ENCODE results near the gene AGK.
"Not testable (repeated sequence)": the region's sequence is repeated elsewhere in the genome, so short reads cannot be mapped to it uniquely, and the experiment has no call there.

The AGK gene

GRCh38 chr7:141587304-141587703 lies 36.1 kb downstream of the AGK start:
- DNase-seq (ENCODE audit: low read depth): no peak

GRCh38 chr7:141588912-141589311 lies 37.7 kb downstream of the AGK start:
- DNase-seq (ENCODE audit: low read depth): no peak

GRCh38 chr7:141590071-141590470 lies 38.9 kb downstream of the AGK start:
- DNase-seq (ENCODE audit: low read depth): no peak

- DNase-seq (ENCODE audit: low read depth): peak; percentile 40
Observed at GRCh38 chr7:141590666-141591065, 39.5 kb downstream of the AGK start.

- peak; percentile 80 for DNase-seq (ENCODE audit: low read depth)
Observed at GRCh38 chr7:141593134-141593533, 41.9 kb downstream of the AGK start.

- DNase-seq (ENCODE audit: low read depth): no peak
Observed at GRCh38 chr7:141597966-141598365, 46.8 kb downstream of the AGK start.

- DNase-seq (ENCODE audit: low read depth): no peak
Observed at GRCh38 chr7:141598408-141598807, 47.2 kb downstream of the AGK start.

- no peak for DNase-seq (ENCODE audit: low read depth)
Observed at GRCh38 chr7:141600168-141601006, 49.2 kb downstream of the AGK start.

GRCh38 chr7:141609576-141609975 lies 58.4 kb downstream of the AGK start:
- DNase-seq (ENCODE audit: low read depth): no peak

GRCh38 chr7:141610671-141611070 lies 59.5 kb downstream of the AGK start:
- DNase-seq (ENCODE audit: low read depth): no peak

- DNase-seq (ENCODE audit: low read depth): no peak
Observed at GRCh38 chr7:141612861-141613260, 61.7 kb downstream of the AGK start.

GRCh38 chr7:141617280-141617679 lies 66.1 kb downstream of the AGK start:
- DNase-seq (ENCODE audit: low read depth): peak; percentile 9

- no peak for DNase-seq (ENCODE audit: low read depth)
Observed at GRCh38 chr7:141619745-141620144, 68.5 kb downstream of the AGK start.

- no peak for DNase-seq (ENCODE audit: low read depth)
Observed at GRCh38 chr7:141624763-141625162, 73.6 kb downstream of the AGK start.

GRCh38 chr7:141630621-141631020 lies 79.4 kb downstream of the AGK start:
- DNase-seq (ENCODE audit: low read depth): no peak

- no peak for DNase-seq (ENCODE audit: low read depth)
Observed at GRCh38 chr7:141631525-141631924, 80.3 kb downstream of the AGK start.

- no peak for DNase-seq (ENCODE audit: low read depth)
Observed at GRCh38 chr7:141634065-141634464, 82.9 kb downstream of the AGK start.

GRCh38 chr7:141636053-141636452 lies 84.8 kb downstream of the AGK start:
- no peak for DNase-seq (ENCODE audit: low read depth)

GRCh38 chr7:141640239-141640840 lies 89.1 kb downstream of the AGK start:
- peak; percentile 59 for DNase-seq (ENCODE audit: low read depth)

- DNase-seq (ENCODE audit: low read depth): no peak
Observed at GRCh38 chr7:141641876-141642275, 90.7 kb downstream of the AGK start.

GRCh38 chr7:141645188-141645587 lies 94.0 kb downstream of the AGK start:
- no peak for DNase-seq (ENCODE audit: low read depth)

GRCh38 chr7:141646826-141647480 lies 95.7 kb downstream of the AGK start:
- DNase-seq (ENCODE audit: low read depth): peak; percentile 12

- not testable (repeated sequence) for DNase-seq (ENCODE audit: low read depth)
Observed at GRCh38 chr7:141647701-141648100, 96.5 kb downstream of the AGK start.

Measured in ELR (cell line).